Liver (tissue), 3 donors: ENCODE results near the gene WDR5.

Experiments
- EGR1 ChIP-seq, 2 donors: IDR thresholded peaks; 2 replicates each; pipeline ENCODE4 v1.6.1; 2016 to 2018; ENCODE audit warnings: antibody characterized with exemption in 2 of 2, low read depth in 2 of 2
- RAD21 ChIP-seq, 2 donors: IDR thresholded peaks; 2 replicates each; pipeline ENCODE4 v1.6.1; 2016; ENCODE audit warnings: antibody characterized with exemption in 2 of 2, mild to moderate bottlenecking in 2 of 2
- SP1 ChIP-seq: IDR thresholded peaks from 2 replicates; pipeline ENCODE4 v1.6.1; 2018; ENCODE audit warnings: antibody characterized with exemption, mild to moderate bottlenecking
- TAF1 ChIP-seq: conservative IDR thresholded peaks from 2 replicates; pipeline ENCODE4 v1.6.1; 2016; ENCODE audit warnings: antibody characterized with exemption, mild to moderate bottlenecking
- YY1 ChIP-seq: IDR thresholded peaks from 2 replicates; pipeline ENCODE4 v1.6.1; 2016; ENCODE audit warnings: antibody characterized with exemption, mild to moderate bottlenecking
- TF ChIP-seq, protein P1 (sequence below): IDR thresholded peaks from 2 replicates; pipeline ENCODE4 v1.6.1; 2016; ENCODE audit warnings: antibody characterized with exemption
- TF ChIP-seq, protein P2 (sequence below): IDR thresholded peaks from 2 replicates; pipeline ENCODE4 v1.6.1; 2016; ENCODE audit warnings: antibody characterized with exemption, mild to moderate bottlenecking
- TF ChIP-seq, protein P3 (sequence below): fragments of 150-350 bp; IDR thresholded peaks from 2 replicates; pipeline ENCODE4 v1.5.1; 2017; ENCODE audit warnings: improper control_type of control experiment, low read depth, low read length; ENCODE audit not compliant: missing input control
- donor health status: healthy.
- donor health status: healthy.

DNA sequence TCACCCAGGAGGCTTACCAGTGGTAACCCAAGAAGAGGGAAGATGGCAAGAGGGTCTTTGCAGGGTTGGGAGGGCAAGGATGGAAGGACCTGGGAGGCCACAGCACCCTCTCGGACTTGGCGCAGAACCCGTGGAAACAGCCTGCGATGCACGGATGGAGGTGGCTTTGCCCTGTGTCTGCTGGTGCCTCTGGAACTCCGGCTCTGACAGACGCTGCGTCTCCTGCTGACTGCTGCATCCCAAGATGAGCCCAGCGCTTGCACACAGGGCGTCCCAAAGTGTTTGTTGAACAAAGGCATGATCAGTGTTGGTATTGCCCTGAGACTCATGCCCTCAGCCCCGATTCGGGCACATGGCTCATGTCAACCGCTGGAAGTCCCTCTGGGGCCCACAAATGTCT, 30.5 kb downstream of the WDR5 start:
- TF ChIP-seq, protein P1, sequence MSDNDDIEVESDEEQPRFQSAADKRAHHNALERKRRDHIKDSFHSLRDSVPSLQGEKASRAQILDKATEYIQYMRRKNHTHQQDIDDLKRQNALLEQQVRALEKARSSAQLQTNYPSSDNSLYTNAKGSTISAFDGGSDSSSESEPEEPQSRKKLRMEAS: no peak
- TF ChIP-seq TAF1 (no peak), SP1 (no peak), EGR1 (IDR thresholded peaks at IDR 0.05; ENCODE audit: low read depth in 2 of 2) (no peak), YY1 (no peak), RAD21 (IDR thresholded peaks at IDR 0.05) (no peak)
- TF ChIP-seq, protein P2, sequence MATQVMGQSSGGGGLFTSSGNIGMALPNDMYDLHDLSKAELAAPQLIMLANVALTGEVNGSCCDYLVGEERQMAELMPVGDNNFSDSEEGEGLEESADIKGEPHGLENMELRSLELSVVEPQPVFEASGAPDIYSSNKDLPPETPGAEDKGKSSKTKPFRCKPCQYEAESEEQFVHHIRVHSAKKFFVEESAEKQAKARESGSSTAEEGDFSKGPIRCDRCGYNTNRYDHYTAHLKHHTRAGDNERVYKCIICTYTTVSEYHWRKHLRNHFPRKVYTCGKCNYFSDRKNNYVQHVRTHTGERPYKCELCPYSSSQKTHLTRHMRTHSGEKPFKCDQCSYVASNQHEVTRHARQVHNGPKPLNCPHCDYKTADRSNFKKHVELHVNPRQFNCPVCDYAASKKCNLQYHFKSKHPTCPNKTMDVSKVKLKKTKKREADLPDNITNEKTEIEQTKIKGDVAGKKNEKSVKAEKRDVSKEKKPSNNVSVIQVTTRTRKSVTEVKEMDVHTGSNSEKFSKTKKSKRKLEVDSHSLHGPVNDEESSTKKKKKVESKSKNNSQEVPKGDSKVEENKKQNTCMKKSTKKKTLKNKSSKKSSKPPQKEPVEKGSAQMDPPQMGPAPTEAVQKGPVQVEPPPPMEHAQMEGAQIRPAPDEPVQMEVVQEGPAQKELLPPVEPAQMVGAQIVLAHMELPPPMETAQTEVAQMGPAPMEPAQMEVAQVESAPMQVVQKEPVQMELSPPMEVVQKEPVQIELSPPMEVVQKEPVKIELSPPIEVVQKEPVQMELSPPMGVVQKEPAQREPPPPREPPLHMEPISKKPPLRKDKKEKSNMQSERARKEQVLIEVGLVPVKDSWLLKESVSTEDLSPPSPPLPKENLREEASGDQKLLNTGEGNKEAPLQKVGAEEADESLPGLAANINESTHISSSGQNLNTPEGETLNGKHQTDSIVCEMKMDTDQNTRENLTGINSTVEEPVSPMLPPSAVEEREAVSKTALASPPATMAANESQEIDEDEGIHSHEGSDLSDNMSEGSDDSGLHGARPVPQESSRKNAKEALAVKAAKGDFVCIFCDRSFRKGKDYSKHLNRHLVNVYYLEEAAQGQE: no peak
- TF ChIP-seq, protein P3, sequence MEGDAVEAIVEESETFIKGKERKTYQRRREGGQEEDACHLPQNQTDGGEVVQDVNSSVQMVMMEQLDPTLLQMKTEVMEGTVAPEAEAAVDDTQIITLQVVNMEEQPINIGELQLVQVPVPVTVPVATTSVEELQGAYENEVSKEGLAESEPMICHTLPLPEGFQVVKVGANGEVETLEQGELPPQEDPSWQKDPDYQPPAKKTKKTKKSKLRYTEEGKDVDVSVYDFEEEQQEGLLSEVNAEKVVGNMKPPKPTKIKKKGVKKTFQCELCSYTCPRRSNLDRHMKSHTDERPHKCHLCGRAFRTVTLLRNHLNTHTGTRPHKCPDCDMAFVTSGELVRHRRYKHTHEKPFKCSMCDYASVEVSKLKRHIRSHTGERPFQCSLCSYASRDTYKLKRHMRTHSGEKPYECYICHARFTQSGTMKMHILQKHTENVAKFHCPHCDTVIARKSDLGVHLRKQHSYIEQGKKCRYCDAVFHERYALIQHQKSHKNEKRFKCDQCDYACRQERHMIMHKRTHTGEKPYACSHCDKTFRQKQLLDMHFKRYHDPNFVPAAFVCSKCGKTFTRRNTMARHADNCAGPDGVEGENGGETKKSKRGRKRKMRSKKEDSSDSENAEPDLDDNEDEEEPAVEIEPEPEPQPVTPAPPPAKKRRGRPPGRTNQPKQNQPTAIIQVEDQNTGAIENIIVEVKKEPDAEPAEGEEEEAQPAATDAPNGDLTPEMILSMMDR: no peak
